Mesenteric fat pad (tissue), 1 donor: Measurements from ENCODE around the gene CNTNAP5. TPM values are rescaled to one million over a fixed set of nuclear protein-coding genes. Genes with fewer than 3 reads are reported as not detected.

Source experiments
- DNase-seq: peaks from one replicate; pipeline ENCODE4 v3.0.0-alpha.2; 2020; ENCODE audit warnings: low spot score
- total RNA-seq: library from RNA; stranded (reverse); fragmentation: NEBNext Ultra II Directional; extraction: Animal tissue kit (Norgen Biotek cat#: 25700); gene quantifications from one replicate; pipeline ENCODE4 v1.2.1, GENCODE V29; 2021
- donor health status: DM: yes; HTN: yes; CAD: no.

The CNTNAP5 gene
- total RNA-seq, 1 donor from 2014 or later, result not detected

- DNase-seq, result no peak
These were observed 401.0 kb downstream of the CNTNAP5 start for GRCh38 chr2:124426122-124426521.

GRCh38 chr2:124426625-124427024, 401.5 kb downstream of the CNTNAP5 start:
- DNase-seq, result no peak

GRCh38 chr2:124437811-124438210, 412.7 kb downstream of the CNTNAP5 start:
- no peak for DNase-seq

- no peak for DNase-seq
These were observed 425.4 kb downstream of the CNTNAP5 start for GRCh38 chr2:124450481-124450880.

GRCh38 chr2:124476291-124476690, 451.2 kb downstream of the CNTNAP5 start:
- no peak for DNase-seq

GRCh38 chr2:124478761-124479160, 453.7 kb downstream of the CNTNAP5 start:
- no peak for DNase-seq

GRCh38 chr2:124480958-124481357, 455.9 kb downstream of the CNTNAP5 start:
- DNase-seq, result no peak

GRCh38 chr2:124482044-124482443, 457.0 kb downstream of the CNTNAP5 start:
- no peak for DNase-seq

GRCh38 chr2:124482551-124482950, 457.5 kb downstream of the CNTNAP5 start:
- no peak for DNase-seq

- DNase-seq, result no peak
These were observed 460.6 kb downstream of the CNTNAP5 start for GRCh38 chr2:124485659-124486058.

- DNase-seq, result no peak
These were observed 464.6 kb downstream of the CNTNAP5 start for GRCh38 chr2:124489686-124490085.

GRCh38 chr2:124501575-124502152, 476.6 kb downstream of the CNTNAP5 start:
- DNase-seq, result no peak

- no peak for DNase-seq
These were observed 489.1 kb downstream of the CNTNAP5 start for GRCh38 chr2:124514236-124514635.

GRCh38 chr2:124520953-124521352, 495.9 kb downstream of the CNTNAP5 start:
- no peak for DNase-seq

GRCh38 chr2:124523096-124523495, 498.0 kb downstream of the CNTNAP5 start:
- DNase-seq, result no peak

GRCh38 chr2:124524155-124524915, 499.2 kb downstream of the CNTNAP5 start:
- DNase-seq, result no peak

GRCh38 chr2:124526221-124526620, 501.1 kb downstream of the CNTNAP5 start:
- DNase-seq, result no peak

- DNase-seq, result no peak
These were observed 505.1 kb downstream of the CNTNAP5 start for GRCh38 chr2:124530203-124530602.

- no peak for DNase-seq
These were observed 508.3 kb downstream of the CNTNAP5 start for GRCh38 chr2:124533226-124533954.

GRCh38 chr2:124534028-124534427, 508.9 kb downstream of the CNTNAP5 start:
- no peak for DNase-seq

GRCh38 chr2:124535816-124536215, 510.7 kb downstream of the CNTNAP5 start:
- no peak for DNase-seq

- no peak for DNase-seq
These were observed 511.5 kb downstream of the CNTNAP5 start for GRCh38 chr2:124536591-124536990.
